Smooth muscle cell (in vitro differentiated cells): Measurements from ENCODE around the gene POLN. TPM values are rescaled to one million over a fixed set of nuclear protein-coding genes. Genes with fewer than 3 reads are reported as not detected.

Experiments
- DNase-seq: peaks from one replicate; lab custom pipeline; 2025; ENCODE audit not compliant: unreplicated experiment; lab: John Stamatoyannopoulos, UW
- H2AFZ ChIP-seq: fragments of 200-600 bp; sonication (generic); 2 replicates; pipeline ENCODE4 v1.6.0; 2016; ENCODE audit warnings: antibody characterized with exemption, low read depth, mild to moderate bottlenecking
- H3F3A ChIP-seq: fragments of 200-600 bp; sonication (generic); 2 replicates; pipeline ENCODE4 v1.6.0; 2017; ENCODE audit warnings: antibody characterized with exemption, low read depth
- H3K27ac ChIP-seq: fragments of 200-600 bp; sonication (generic); 2 replicates; pipeline ENCODE4 v1.5.1; 2016; ENCODE audit warnings: low read depth, mild to moderate bottlenecking
- H3K27me3 ChIP-seq: fragments of 200-600 bp; sonication (generic); 2 replicates; pipeline ENCODE4 v1.6.1; 2016; ENCODE audit warnings: low read depth, mild to moderate bottlenecking
- H3K36me3 ChIP-seq: fragments of 200-600 bp; sonication (generic); 2 replicates; pipeline ENCODE4 v1.5.1; 2016; ENCODE audit warnings: low read depth
- H3K4me1 ChIP-seq: fragments of 200-600 bp; sonication (generic); 2 replicates; pipeline ENCODE4 v1.5.1; 2016; ENCODE audit warnings: low read depth
- H3K4me2 ChIP-seq: fragments of 200-600 bp; sonication (generic); 2 replicates; pipeline ENCODE4 v1.6.0; 2016; ENCODE audit warnings: mild to moderate bottlenecking
- H3K4me3 ChIP-seq: fragments of 200-600 bp; sonication (generic); 2 replicates; pipeline ENCODE4 v1.5.1; 2016; ENCODE audit warnings: mild to moderate bottlenecking
- H3K79me2 ChIP-seq: fragments of 200-600 bp; sonication (generic); 2 replicates; pipeline ENCODE4 v1.6.0; 2016; ENCODE audit warnings: low read depth, mild to moderate bottlenecking
- H3K9ac ChIP-seq: fragments of 200-600 bp; sonication (generic); 2 replicates; pipeline ENCODE4 v1.6.0; 2016; ENCODE audit warnings: low read depth
- H3K9me3 ChIP-seq: fragments of 200-600 bp; sonication (generic); replicated peaks from 2 replicates; pipeline ENCODE4 v1.5.1; 2016; ENCODE audit warnings: low read depth
- H4K20me1 ChIP-seq: fragments of 200-600 bp; sonication (generic); 2 replicates; pipeline ENCODE4 v1.6.0; 2016; ENCODE audit warnings: low read depth
- CTCF ChIP-seq: fragments of 200-600 bp; sonication (generic); IDR thresholded peaks from 2 replicates; pipeline ENCODE4 v1.5.1; 2017; ENCODE audit warnings: borderline replicate concordance, mild to moderate bottlenecking, antibody characterized with exemption; ENCODE audit not compliant: insufficient read depth, poor library complexity, severe bottlenecking
- WGBS: methylation state at CpG from one replicate; pipeline ENCODE4 v1.1.7; 2016; ENCODE audit warnings: low lambda C conversion rate; 5-methylcytosine and 5-hydroxymethylcytosine counted together
- polyA plus RNA-seq: library from polyadenylated mRNA; unstranded; fragments of >200 nt; fragmentation: Nextera tagmentation; extraction: Ambion mirVana; gene quantifications from 2 replicates; pipeline ENCODE4 v1.2.1, GENCODE V29; 2016
- total RNA-seq: library from RNA; depleted of rRNA; stranded (reverse); fragments of >200 nt; gene quantifications from 2 replicates; pipeline ENCODE4 v1.2.3, GENCODE V29; 2014

The POLN gene
- total and polyA plus RNA-seq, 2 experiments from 2014 or later = 0.35 to 3.0 TPM

GRCh38 chr4:2125023-2125422 is 116.9 kb downstream of the POLN start:
- no peaks in the 10 kb centered on the region for H3K79me2 ChIP-seq
- H3K4me1 ChIP-seq = no peaks in the 10 kb centered on the region
- WGBS = 92% methylated on average over 4 of the region's 4 CpGs
- TF ChIP-seq CTCF = no peak
- no peak overlapping the region for H3K27ac ChIP-seq
- H4K20me1 ChIP-seq = no peaks in the 10 kb centered on the region
- H3K4me2 ChIP-seq = no peak overlapping the region
- H3K4me3 ChIP-seq = no peak overlapping the region
- H3F3A ChIP-seq = no peaks in the 10 kb centered on the region
- DNase-seq = no peak
- no peak overlapping the region for H3K9ac ChIP-seq
- H3K9me3 ChIP-seq = no peaks in the 10 kb centered on the region
- H3K27me3 ChIP-seq = no peaks in the 10 kb centered on the region
- H3K36me3 ChIP-seq = no peaks in the 10 kb centered on the region
- H2AFZ ChIP-seq = no peak overlapping the region

GRCh38 chr4:2116687-2117400 is 125.1 kb downstream of the POLN start:
- TF ChIP-seq CTCF = no peak
- no peak overlapping the region for H2AFZ ChIP-seq
- DNase-seq = no peak
- no peaks in the 10 kb centered on the region for H3F3A ChIP-seq
- H3K4me3 ChIP-seq = no peak overlapping the region
- no peaks in the 10 kb centered on the region for H4K20me1 ChIP-seq
- H3K27ac ChIP-seq = no peak overlapping the region
- no peak overlapping the region for H3K9ac ChIP-seq
- no peaks in the 10 kb centered on the region for H3K36me3 ChIP-seq
- no peaks in the 10 kb centered on the region for H3K4me1 ChIP-seq
- WGBS = 85% methylated on average over 6 of the region's 6 CpGs
- H3K79me2 ChIP-seq = no peaks in the 10 kb centered on the region
- H3K27me3 ChIP-seq = no peaks in the 10 kb centered on the region
- no peak overlapping the region for H3K4me2 ChIP-seq
- no peaks in the 10 kb centered on the region for H3K9me3 ChIP-seq

- WGBS = 87% methylated on average over 1 of the region's 1 CpG
- no peak for TF ChIP-seq CTCF
Observed at GRCh38 chr4:2105559-2105958, 136.4 kb downstream of the POLN start.

More at GRCh38 chr4:2105559-2105958, 136.4 kb downstream of the POLN start:
- Histone ChIP-seq H3K79me2 (no peaks in the 10 kb centered on the region), H3K4me1 (no peaks in the 10 kb centered on the region), H3K27ac (no peak overlapping the region), H3K9ac (no peak overlapping the region), H3F3A (no peaks in the 10 kb centered on the region), H3K27me3 (peaks cover 6% of the 10 kb centered on the region), H3K4me3 (no peak overlapping the region), H2AFZ (no peak overlapping the region), H3K4me2 (no peak overlapping the region), H3K9me3 (peaks cover 12% of the 10 kb centered on the region), H4K20me1 (no peaks in the 10 kb centered on the region), H3K36me3 (no peaks in the 10 kb centered on the region)
- no peak for DNase-seq
